Liver (tissue), 9 donors: ENCODE data around the gene PARD6G. TPM values are rescaled to one million over a fixed set of nuclear protein-coding genes. Genes with fewer than 3 reads are reported as not detected.

ENCODE experiments used
- DNase-seq: peaks from one replicate; pipeline ENCODE4 v3.0.0-alpha.2; 2017; ENCODE audit warnings: low spot score
- H3K27ac ChIP-seq, 2 donors: one replicate each; pipeline ENCODE4 v1.7.0; 2013; ENCODE audit warnings: inconsistent platforms in 2 of 2, low read length in 2 of 2, control low read depth in 1 of 2, low read depth in 1 of 2, mild to moderate bottlenecking in 1 of 2
- H3K27me3 ChIP-seq, 4 donors: one replicate each; pipeline versions ENCODE4 v1.6.1 to v1.7.0; 2013; ENCODE audit warnings: low read length in 3 of 4, inconsistent platforms in 1 of 4, mild to moderate bottlenecking in 1 of 4, moderate library complexity in 1 of 4; ENCODE audit not compliant: control insufficient read depth in 4 of 4, insufficient read depth in 4 of 4
- H3K36me3 ChIP-seq, 4 donors: one replicate each; pipeline versions ENCODE4 v1.6.1 to v1.7.0; 2013; ENCODE audit warnings: low read length in 3 of 4, mild to moderate bottlenecking in 3 of 4, low read depth in 1 of 4, moderate library complexity in 1 of 4; ENCODE audit not compliant: control insufficient read depth in 4 of 4, insufficient read depth in 3 of 4
- H3K4me1 ChIP-seq, 4 donors: one replicate each; pipeline versions ENCODE4 v1.6.1 to v1.7.0; 2013; ENCODE audit warnings: low read length in 3 of 4, mild to moderate bottlenecking in 3 of 4, moderate library complexity in 1 of 4; ENCODE audit not compliant: control insufficient read depth in 4 of 4, insufficient read depth in 4 of 4
- H3K4me3 ChIP-seq, 3 donors: one replicate each; pipeline versions ENCODE4 v1.6.1 to v1.7.0; 2013; ENCODE audit warnings: low read length in 3 of 3, control low read depth in 1 of 3, low read depth in 1 of 3, mild to moderate bottlenecking in 1 of 3
- H3K9ac ChIP-seq, 2 donors: one replicate each; pipeline ENCODE4 v1.7.0; 2013; ENCODE audit warnings: low read length in 2 of 2, mild to moderate bottlenecking in 2 of 2, moderate library complexity in 2 of 2, control low read depth in 1 of 2, low read depth in 1 of 2
- H3K9me3 ChIP-seq, 4 donors: one replicate each; pipeline versions ENCODE4 v1.6.1 to v1.7.0; 2013; ENCODE audit warnings: low read length in 3 of 4; ENCODE audit not compliant: control insufficient read depth in 4 of 4
- CTCF ChIP-seq: fragments of 150-350 bp; IDR thresholded peaks from 2 replicates; pipeline ENCODE4 v1.5.1; 2017; ENCODE audit warnings: improper control_type of control experiment, low read depth, low read length; ENCODE audit not compliant: missing input control
- EGR1 ChIP-seq, 2 donors: IDR thresholded peaks; 2 replicates each; pipeline ENCODE4 v1.6.1; 2016 to 2018; ENCODE audit warnings: antibody characterized with exemption in 2 of 2, low read depth in 2 of 2
- FOXA1 ChIP-seq: IDR thresholded peaks from 2 replicates; pipeline ENCODE4 v1.6.1; 2016; ENCODE audit warnings: antibody characterized with exemption
- GABPA ChIP-seq, 2 donors: IDR thresholded peaks in 1 of 2; conservative IDR thresholded peaks in 1 of 2; 2 replicates each; pipeline ENCODE4 v1.6.1; 2016; ENCODE audit warnings: antibody characterized with exemption in 2 of 2, mild to moderate bottlenecking in 1 of 2, moderate library complexity in 1 of 2
- HNF4A ChIP-seq, 2 donors: conservative IDR thresholded peaks; 2 replicates each; pipeline ENCODE4 v1.6.1; 2016; ENCODE audit warnings: antibody characterized with exemption in 2 of 2, mild to moderate bottlenecking in 2 of 2
- HNF4G ChIP-seq: IDR thresholded peaks from 2 replicates; pipeline ENCODE4 v1.6.1; 2016; ENCODE audit warnings: antibody characterized with exemption
- JUND ChIP-seq, 2 donors: IDR thresholded peaks; 2 replicates each; pipeline ENCODE4 v1.6.1; 2016; ENCODE audit warnings: antibody characterized with exemption in 2 of 2
- MAX ChIP-seq: IDR thresholded peaks from 2 replicates; pipeline ENCODE4 v1.6.1; 2016; ENCODE audit warnings: antibody characterized with exemption
- NR2F2 ChIP-seq: IDR thresholded peaks from 2 replicates; pipeline ENCODE4 v1.6.1; 2016; ENCODE audit warnings: antibody characterized with exemption
- RAD21 ChIP-seq, 2 donors: IDR thresholded peaks; 2 replicates each; pipeline ENCODE4 v1.6.1; 2016; ENCODE audit warnings: antibody characterized with exemption in 2 of 2, mild to moderate bottlenecking in 2 of 2
- REST ChIP-seq: IDR thresholded peaks from 2 replicates; pipeline ENCODE4 v1.6.1; 2016; ENCODE audit warnings: antibody characterized with exemption, mild to moderate bottlenecking
- RXRA ChIP-seq, 2 donors: IDR thresholded peaks; 2 replicates each; pipeline ENCODE4 v1.6.1; 2017 to 2018; ENCODE audit warnings: antibody characterized with exemption in 2 of 2, mild to moderate bottlenecking in 1 of 2
- SP1 ChIP-seq: IDR thresholded peaks from 2 replicates; pipeline ENCODE4 v1.6.1; 2018; ENCODE audit warnings: antibody characterized with exemption, mild to moderate bottlenecking
- TAF1 ChIP-seq: conservative IDR thresholded peaks from 2 replicates; pipeline ENCODE4 v1.6.1; 2016; ENCODE audit warnings: antibody characterized with exemption, mild to moderate bottlenecking
- YY1 ChIP-seq: IDR thresholded peaks from 2 replicates; pipeline ENCODE4 v1.6.1; 2016; ENCODE audit warnings: antibody characterized with exemption, mild to moderate bottlenecking
- ZBTB33 ChIP-seq: IDR thresholded peaks from 2 replicates; pipeline ENCODE4 v1.6.1; 2016; ENCODE audit warnings: antibody characterized with exemption
- WGBS: extraction: QIAGEN DNeasy Blood & Tissue Kit; methylation state at CpG from one replicate; pipeline ENCODE4 v1.1.7; 2013; 5-methylcytosine and 5-hydroxymethylcytosine counted together
- polyA plus RNA-seq, 2 donors: library from polyadenylated mRNA; stranded (reverse) in 1 of 2; unstranded in 1 of 2; fragments of 200-250 nt in 1 of 2; fragments of >200 nt in 1 of 2; fragmentation: Nextera tagmentation in 1 of 2; extraction: Ambion mirVana in 1 of 2; gene quantifications; one replicate each; pipeline versions ENCODE4 v1.2.1 to v1.2.3, GENCODE V29; 2013 to 2015
- total RNA-seq, 2 donors: library from RNA; depleted of rRNA; stranded (reverse); fragments of >200 nt; gene quantifications; one replicate each; pipeline ENCODE4 v1.2.3, GENCODE V29; 2014
- donor health status: healthy.
- donor health status: healthy.
- donor health status: healthy.
- donor health status: healthy.
- donor health status: healthy.

PARD6G gene
- total and polyA plus RNA-seq, 4 donors: 0.96 to 2.4 (median 1.8) TPM

GRCh38 chr18:80259610-80260009 lies 12.3 kb upstream of the PARD6G start:
- WGBS: 91% methylated on average over 4 of the region's 4 CpGs
- TF ChIP-seq CTCF (no peak), YY1 (no peak), SP1 (no peak), FOXA1 (no peak), MAX (no peak), HNF4G (no peak), GABPA (IDR thresholded peaks at IDR 0.05 in 1 of 2, conservative IDR thresholded peaks at IDR 0.05 in 1 of 2) (no peak), ZBTB33 (no peak), NR2F2 (no peak), REST (no peak), RXRA (IDR thresholded peaks at IDR 0.05) (no peak), JUND (IDR thresholded peaks at IDR 0.05) (no peak), EGR1 (IDR thresholded peaks at IDR 0.05; ENCODE audit: low read depth in 2 of 2) (no peak), RAD21 (IDR thresholded peaks at IDR 0.05) (no peak), TAF1 (no peak), HNF4A (conservative IDR thresholded peaks at IDR 0.05) (no peak)
- no peak overlapping the region for H3K27ac ChIP-seq

GRCh38 chr18:80258640-80259039 lies 11.3 kb upstream of the PARD6G start:
- no peak overlapping the region for H3K4me3 ChIP-seq
- no peaks in the 10 kb centered on the region for H3K9me3 ChIP-seq
- 68% methylated on average over 3 of the region's 3 CpGs for WGBS
- H3K9ac ChIP-seq: no peak overlapping the region
- no peaks in the 10 kb centered on the region for H3K36me3 ChIP-seq
- H3K27me3 ChIP-seq: no peaks in the 10 kb centered on the region
- no peak overlapping the region for H3K27ac ChIP-seq
- H3K4me1 ChIP-seq: no peaks in the 10 kb centered on the region
- no peak for DNase-seq
- TF ChIP-seq REST (no peak), HNF4G (no peak), MAX (no peak), EGR1 (IDR thresholded peaks at IDR 0.05; ENCODE audit: low read depth in 2 of 2) (no peak), HNF4A (conservative IDR thresholded peaks at IDR 0.05) (no peak), NR2F2 (no peak), FOXA1 (no peak), RAD21 (IDR thresholded peaks at IDR 0.05) (no peak), JUND (IDR thresholded peaks at IDR 0.05) (no peak), TAF1 (no peak), RXRA (IDR thresholded peaks at IDR 0.05) (no peak)

More at GRCh38 chr18:80259610-80260009, 12.3 kb upstream of the PARD6G start:
- H3K4me1 ChIP-seq: no peaks in the 10 kb centered on the region
- H3K36me3 ChIP-seq: no peaks in the 10 kb centered on the region
- no peaks in the 10 kb centered on the region for H3K27me3 ChIP-seq
- no peak overlapping the region for H3K4me3 ChIP-seq
- H3K9me3 ChIP-seq: no peaks in the 10 kb centered on the region
- no peak overlapping the region for H3K9ac ChIP-seq
- DNase-seq: no peak
